PFSK-1 (cell line): ENCODE measurements around the gene CXCR5.

Experiments used
- POLR2AphosphoS5 ChIP-seq: IDR thresholded peaks from 2 replicates; pipeline ENCODE4 v1.6.1; 2012; ENCODE audit warnings: low read depth, mild to moderate bottlenecking, control low read depth, low read length, moderate library complexity
- REST ChIP-seq, 2 experiments: IDR thresholded peaks; 2 replicates each; pipeline versions ENCODE4 v1.6.1 to v1.8.0; 2011 to 2012; ENCODE audit warnings: low read depth in 2 of 2, low read length in 2 of 2, control low read depth in 1 of 2, inconsistent platforms in 1 of 2, mild to moderate bottlenecking in 1 of 2, moderate library complexity in 1 of 2; ENCODE audit not compliant: insufficient read depth in 1 of 2
- TAF1 ChIP-seq: IDR thresholded peaks from 2 replicates; pipeline ENCODE4 v1.6.1; 2012; ENCODE audit warnings: low read length, control low read depth, borderline replicate concordance; ENCODE audit not compliant: insufficient read depth

DNA sequence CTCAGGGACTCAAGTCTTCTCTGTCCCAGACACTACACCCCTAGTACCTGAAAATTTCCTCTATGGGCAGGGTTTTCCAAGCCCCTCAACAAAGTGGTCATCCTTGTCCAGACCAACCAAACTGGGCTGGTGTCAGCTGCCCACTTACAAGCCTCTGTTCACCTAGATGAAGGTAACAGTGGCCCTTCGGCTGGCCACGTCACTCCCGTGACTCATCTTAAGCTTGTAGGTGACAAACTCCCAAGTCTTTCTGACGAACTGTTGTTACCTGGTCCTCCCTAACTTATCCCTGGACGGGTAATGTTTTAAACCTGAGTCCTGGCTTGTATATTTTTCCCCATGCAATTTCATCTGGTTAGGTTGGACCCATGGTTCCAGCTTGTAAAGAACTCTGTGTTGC is 4.7 kb downstream of the CXCR5 start:
- TF ChIP-seq REST (IDR thresholded peaks at IDR 0.05; ENCODE audit: insufficient read depth in 1 of 2, low read depth in 2 of 2, low read length in 2 of 2), result no peak
- TF ChIP-seq POLR2AphosphoS5, result no peak
- TF ChIP-seq TAF1, result no peak
